SU-DHL-6 (cell line): Measurements from ENCODE around the gene FGD5.

Experiments used
- EZH2phosphoT487 ChIP-seq: fragments of 200-600 bp; sonication (generic), shearing (Covaris generic); conservative IDR thresholded peaks from 2 replicates; pipeline ENCODE4 v1.6.1; 2018; ENCODE audit warnings: mild to moderate bottlenecking, antibody characterized with exemption, low read length, moderate library complexity, mixed read lengths
- TF ChIP-seq, protein P1 (sequence below): fragments of 200-600 bp; sonication (generic); IDR thresholded peaks from one replicate; pipeline ENCODE4 v1.5.1; 2017; ENCODE audit warnings: antibody characterized with exemption, mild to moderate bottlenecking, low read length, moderate library complexity; ENCODE audit not compliant: insufficient read depth, poor library complexity, severe bottlenecking

DNA sequence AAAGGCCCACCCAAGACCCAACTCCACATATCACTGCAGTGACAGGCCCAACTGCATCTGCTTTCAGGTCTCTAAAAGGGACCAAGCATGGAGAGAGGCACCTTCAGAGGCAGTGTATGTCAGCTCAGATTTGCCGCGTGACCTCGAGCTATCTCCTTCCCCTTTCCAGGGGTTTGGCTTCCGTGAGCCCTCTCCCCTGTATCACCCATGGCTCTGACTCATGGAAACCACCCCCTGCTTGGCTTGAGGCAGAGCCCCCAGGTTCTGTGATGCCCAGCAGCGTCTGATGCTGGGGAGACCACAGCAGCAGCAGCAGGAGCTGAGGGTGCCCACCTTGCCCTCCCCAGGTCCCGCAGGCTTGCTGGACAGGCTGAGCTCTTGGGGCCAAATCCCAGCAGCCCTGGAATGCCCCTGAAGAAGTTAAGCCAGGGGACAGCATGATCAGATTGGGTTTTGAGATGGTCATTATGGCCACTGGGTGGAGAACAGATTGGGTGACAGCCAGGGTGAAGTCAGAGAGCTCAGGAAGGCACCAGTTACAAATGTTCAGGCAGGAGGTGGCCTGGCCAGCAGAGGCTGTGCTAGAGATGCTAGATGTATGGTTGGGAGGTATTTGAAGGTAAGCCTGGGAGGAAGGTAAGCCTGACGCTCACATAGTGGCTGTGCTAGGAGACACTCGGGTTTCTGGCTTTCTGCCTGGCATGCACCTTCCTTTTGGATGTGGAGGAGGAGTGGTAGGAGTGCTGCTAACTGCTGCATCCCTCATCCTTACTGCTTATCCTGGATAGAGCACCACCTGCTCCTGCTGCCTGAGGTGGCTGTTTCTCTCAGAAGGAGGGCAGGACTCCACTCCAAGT, 42.9 kb downstream of the FGD5 start:
- TF ChIP-seq, protein P1, sequence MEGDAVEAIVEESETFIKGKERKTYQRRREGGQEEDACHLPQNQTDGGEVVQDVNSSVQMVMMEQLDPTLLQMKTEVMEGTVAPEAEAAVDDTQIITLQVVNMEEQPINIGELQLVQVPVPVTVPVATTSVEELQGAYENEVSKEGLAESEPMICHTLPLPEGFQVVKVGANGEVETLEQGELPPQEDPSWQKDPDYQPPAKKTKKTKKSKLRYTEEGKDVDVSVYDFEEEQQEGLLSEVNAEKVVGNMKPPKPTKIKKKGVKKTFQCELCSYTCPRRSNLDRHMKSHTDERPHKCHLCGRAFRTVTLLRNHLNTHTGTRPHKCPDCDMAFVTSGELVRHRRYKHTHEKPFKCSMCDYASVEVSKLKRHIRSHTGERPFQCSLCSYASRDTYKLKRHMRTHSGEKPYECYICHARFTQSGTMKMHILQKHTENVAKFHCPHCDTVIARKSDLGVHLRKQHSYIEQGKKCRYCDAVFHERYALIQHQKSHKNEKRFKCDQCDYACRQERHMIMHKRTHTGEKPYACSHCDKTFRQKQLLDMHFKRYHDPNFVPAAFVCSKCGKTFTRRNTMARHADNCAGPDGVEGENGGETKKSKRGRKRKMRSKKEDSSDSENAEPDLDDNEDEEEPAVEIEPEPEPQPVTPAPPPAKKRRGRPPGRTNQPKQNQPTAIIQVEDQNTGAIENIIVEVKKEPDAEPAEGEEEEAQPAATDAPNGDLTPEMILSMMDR = no peak
- TF ChIP-seq EZH2phosphoT487 = no peak
